ENCODE results near the gene ABCF3.

Gene ABCF3

GRCh38 chr3:184188080-184188479, 2.1 kb downstream of the ABCF3 start:
- no peak for DNase-seq (ENCODE audit: low read depth)

GRCh38 chr3:184189421-184189820, 3.4 kb downstream of the ABCF3 start:
- no peak for DNase-seq (ENCODE audit: low read depth)

GRCh38 chr3:184192889-184193288, 6.9 kb downstream of the ABCF3 start:
- no peak for DNase-seq (ENCODE audit: low read depth)

GRCh38 chr3:184193991-184194539, 8.1 kb downstream of the ABCF3 start:
- DNase-seq (ENCODE audit: low read depth): no peak

GRCh38 chr3:184196536-184196935, 10.5 kb downstream of the ABCF3 start:
- DNase-seq (ENCODE audit: low read depth): no peak

- DNase-seq (ENCODE audit: low read depth): no peak
Observed at GRCh38 chr3:184198509-184198908, 12.5 kb downstream of the ABCF3 start.

GRCh38 chr3:184200825-184201224, 14.8 kb downstream of the ABCF3 start:
- no peak for DNase-seq (ENCODE audit: low read depth)

GRCh38 chr3:184203526-184203925, 17.5 kb downstream of the ABCF3 start:
- DNase-seq (ENCODE audit: low read depth): no peak

GRCh38 chr3:184209146-184209923, 23.3 kb downstream of the ABCF3 start:
- DNase-seq (ENCODE audit: low read depth): no peak

- DNase-seq (ENCODE audit: low read depth): no peak
Observed at GRCh38 chr3:184211297-184211696, 25.3 kb downstream of the ABCF3 start.

GRCh38 chr3:184211718-184212117, 25.7 kb downstream of the ABCF3 start:
- no peak for DNase-seq (ENCODE audit: low read depth)

- no peak for DNase-seq (ENCODE audit: low read depth)
Observed at GRCh38 chr3:184218814-184219213, 32.8 kb downstream of the ABCF3 start.

- DNase-seq (ENCODE audit: low read depth): no peak
Observed at GRCh38 chr3:184222521-184222920, 36.5 kb downstream of the ABCF3 start.

- DNase-seq (ENCODE audit: low read depth): no peak
Observed at GRCh38 chr3:184223946-184224345, 37.9 kb downstream of the ABCF3 start.

- peak; percentile 44 for DNase-seq (ENCODE audit: low read depth)
Observed at GRCh38 chr3:184227481-184227935, 41.5 kb downstream of the ABCF3 start.

- DNase-seq (ENCODE audit: low read depth): no peak
Observed at GRCh38 chr3:184228376-184229137, 42.6 kb downstream of the ABCF3 start.

- DNase-seq (ENCODE audit: low read depth): peak; percentile 75
Observed at GRCh38 chr3:184229394-184230080, 43.5 kb downstream of the ABCF3 start, which contains the start of gene VWA5B2. Gene VWA5B2, plus strand, starts transcription at chr3:184229585. Its CDS starts 944 bp downstream, at chr3:184230529.

- no peak for DNase-seq (ENCODE audit: low read depth)
Observed at GRCh38 chr3:184230081-184230602, 44.1 kb downstream of the ABCF3 start.

- no peak for DNase-seq (ENCODE audit: low read depth)
Observed at GRCh38 chr3:184230603-184231528, 44.9 kb downstream of the ABCF3 start.

- DNase-seq (ENCODE audit: low read depth): no peak
Observed at GRCh38 chr3:184231671-184232070, 45.7 kb downstream of the ABCF3 start.

All from activated T-cell treated with anti-CD3 and anti-CD28 coated beads for 48 hours (primary cell).